Measurements from ENCODE around the gene RAPGEF1.

The RAPGEF1 gene

DNA sequence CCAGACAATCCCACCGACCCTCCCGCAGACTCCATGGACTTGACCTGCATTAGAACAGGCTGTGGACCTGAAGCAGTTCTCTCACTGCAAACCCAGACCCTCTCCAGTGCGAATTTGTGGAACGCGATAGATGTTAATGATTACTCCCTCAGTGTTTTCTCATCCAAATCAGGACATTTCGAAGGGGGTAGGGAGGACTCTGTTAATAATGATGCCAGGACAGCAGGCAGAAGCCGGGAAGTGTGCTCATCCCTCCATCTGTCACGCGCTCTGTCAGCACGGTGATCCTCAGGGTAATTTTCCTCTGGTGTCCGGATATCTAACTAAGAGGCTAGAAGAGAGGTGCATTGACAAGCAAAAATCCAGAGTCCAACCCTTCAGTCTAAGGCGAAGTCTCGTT lies 18.8 kb downstream of the RAPGEF1 start:
- Histone ChIP-seq H3K9me3 (ENCODE audit: severe bottlenecking) (no peaks in the 10 kb centered on the region), H3K27me3 (ENCODE audit: insufficient read depth, poor library complexity, severe bottlenecking) (no peaks in the 10 kb centered on the region), H3K27ac (ENCODE audit: poor library complexity, severe bottlenecking) (no peak overlapping the region), H3K4me1 (ENCODE audit: insufficient read depth, poor library complexity, severe bottlenecking) (no peaks in the 10 kb centered on the region), H3K4me3 (ENCODE audit: severe bottlenecking) (no peak overlapping the region), H3K36me3 (ENCODE audit: low read depth) (no peaks in the 10 kb centered on the region)
- no peak for TF ChIP-seq CTCF (IDR thresholded peaks at IDR 0.05; ENCODE audit: poor library complexity, severe bottlenecking)
- ATAC-seq (ENCODE audit: low read depth), result no peak
- no peak for DNase-seq (ENCODE audit: low spot score)

DNA sequence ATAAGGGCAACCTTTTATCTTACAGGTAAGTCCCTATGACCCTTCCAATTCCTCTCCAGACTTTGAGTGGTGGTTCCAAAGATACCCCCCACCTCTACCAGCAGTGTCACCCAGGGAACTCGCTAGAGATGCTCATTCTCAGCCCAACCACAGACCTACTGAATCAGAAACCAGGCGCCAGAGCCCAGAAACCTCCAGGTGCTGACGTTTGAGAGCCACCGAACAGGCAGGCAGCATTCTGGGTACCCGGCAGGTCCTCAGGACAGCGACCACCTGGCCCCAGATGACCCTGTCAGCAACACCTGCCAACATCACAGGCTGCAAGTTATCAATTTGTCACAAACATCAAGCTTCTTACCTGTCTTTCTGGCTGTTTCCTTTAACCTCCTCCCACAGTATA lies 19.5 kb downstream of the RAPGEF1 start:
- no peaks in the 10 kb centered on the region for H3K27me3 ChIP-seq (ENCODE audit: insufficient read depth, poor library complexity, severe bottlenecking)
- no peaks in the 10 kb centered on the region for H3K36me3 ChIP-seq (ENCODE audit: low read depth)
- ATAC-seq (ENCODE audit: low read depth), result no peak
- H3K4me1 ChIP-seq (ENCODE audit: insufficient read depth, poor library complexity, severe bottlenecking), result no peaks in the 10 kb centered on the region
- H3K27ac ChIP-seq (ENCODE audit: poor library complexity, severe bottlenecking), result no peak overlapping the region
- TF ChIP-seq CTCF (IDR thresholded peaks at IDR 0.05; ENCODE audit: poor library complexity, severe bottlenecking), result no peak
- H3K9me3 ChIP-seq (ENCODE audit: severe bottlenecking), result no peaks in the 10 kb centered on the region
- no peak overlapping the region for H3K4me3 ChIP-seq (ENCODE audit: severe bottlenecking)
- no peak for DNase-seq (ENCODE audit: low spot score)

DNA sequence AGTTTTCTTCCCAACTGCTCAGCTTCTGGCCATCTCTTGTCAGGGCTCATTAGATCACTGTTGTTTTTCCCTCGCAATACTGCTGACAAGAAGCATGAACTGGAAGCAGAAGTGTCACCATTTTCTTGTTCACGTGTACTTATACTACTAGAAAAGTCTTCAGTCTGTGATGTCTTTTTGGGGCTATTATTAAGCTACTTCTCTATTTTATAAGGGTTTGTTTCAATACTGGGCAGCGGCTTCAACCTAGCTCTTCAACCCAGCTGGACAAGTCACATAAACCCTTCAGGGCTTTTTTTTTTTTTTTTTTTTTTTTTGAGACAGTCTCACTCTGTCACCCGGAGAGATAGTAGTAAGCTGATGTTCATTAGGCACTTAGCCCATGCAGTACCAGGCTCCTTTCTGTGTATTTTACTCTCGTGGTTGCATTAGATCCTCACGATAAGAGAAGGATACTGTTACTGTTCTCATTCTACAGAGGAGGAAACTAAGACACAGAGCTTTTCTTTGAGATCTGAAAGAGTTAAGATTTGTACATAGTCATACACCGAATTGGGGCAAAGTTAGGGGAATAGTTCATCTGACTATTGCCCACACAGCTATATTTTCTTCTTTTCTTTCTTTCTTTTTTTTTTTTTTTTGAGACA lies 20.5 kb downstream of the RAPGEF1 start:
- ATAC-seq (ENCODE audit: low read depth) (no peak), DNase-seq (ENCODE audit: low spot score) (no peak)
- Histone ChIP-seq H3K9me3 (ENCODE audit: severe bottlenecking) (no peaks in the 10 kb centered on the region), H3K4me1 (ENCODE audit: insufficient read depth, poor library complexity, severe bottlenecking) (no peaks in the 10 kb centered on the region), H3K4me3 (ENCODE audit: severe bottlenecking) (no peak overlapping the region), H3K36me3 (ENCODE audit: low read depth) (no peaks in the 10 kb centered on the region), H3K27me3 (ENCODE audit: insufficient read depth, poor library complexity, severe bottlenecking) (no peaks in the 10 kb centered on the region), H3K27ac (ENCODE audit: poor library complexity, severe bottlenecking) (no peak overlapping the region)
- no peak for TF ChIP-seq CTCF (IDR thresholded peaks at IDR 0.05; ENCODE audit: poor library complexity, severe bottlenecking)

GRCh38 chr9:131717719-131718460 lies 22.0 kb downstream of the RAPGEF1 start:
- H3K4me1 ChIP-seq (ENCODE audit: insufficient read depth, poor library complexity, severe bottlenecking), result peaks cover 10% of the 10 kb centered on the region
- no peaks in the 10 kb centered on the region for H3K27me3 ChIP-seq (ENCODE audit: insufficient read depth, poor library complexity, severe bottlenecking)
- H3K9me3 ChIP-seq (ENCODE audit: severe bottlenecking), result no peaks in the 10 kb centered on the region
- ATAC-seq (ENCODE audit: low read depth), result no peak
- H3K36me3 ChIP-seq (ENCODE audit: low read depth), result no peaks in the 10 kb centered on the region
- no peak overlapping the region for H3K27ac ChIP-seq (ENCODE audit: poor library complexity, severe bottlenecking)
- no peak for TF ChIP-seq CTCF (IDR thresholded peaks at IDR 0.05; ENCODE audit: poor library complexity, severe bottlenecking)
- H3K4me3 ChIP-seq (ENCODE audit: severe bottlenecking), result no peak overlapping the region
- no peak for DNase-seq (ENCODE audit: low spot score)

- ATAC-seq (ENCODE audit: low read depth) (no peak), DNase-seq (ENCODE audit: low spot score) (no peak)
- TF ChIP-seq CTCF (IDR thresholded peaks at IDR 0.05; ENCODE audit: poor library complexity, severe bottlenecking), result no peak
- no peaks in the 10 kb centered on the region for H3K36me3 ChIP-seq (ENCODE audit: low read depth)
- H3K4me1 ChIP-seq (ENCODE audit: insufficient read depth, poor library complexity, severe bottlenecking), result peaks cover 10% of the 10 kb centered on the region
- no peak overlapping the region for H3K4me3 ChIP-seq (ENCODE audit: severe bottlenecking)
- no peaks in the 10 kb centered on the region for H3K27me3 ChIP-seq (ENCODE audit: insufficient read depth, poor library complexity, severe bottlenecking)
- no peaks in the 10 kb centered on the region for H3K9me3 ChIP-seq (ENCODE audit: severe bottlenecking)
- H3K27ac ChIP-seq (ENCODE audit: poor library complexity, severe bottlenecking), result no peak overlapping the region
Measured at GRCh38 chr9:131715906-131716305, 24.0 kb downstream of the RAPGEF1 start.

Data from RWPE2 (cell line).